HepG2 (cell line): ENCODE results near the gene CHKA. TPM values are rescaled to one million over a fixed set of nuclear protein-coding genes. Genes with fewer than 3 reads are reported as not detected.

ENCODE experiments used
- ATF7-NPFF ChIP-seq: sonication (generic); formaldehyde crosslinking; IDR thresholded peaks from 2 replicates; pipeline ENCODE4 v1.8.1; 2023; ENCODE audit warnings: mild to moderate bottlenecking, low read depth, missing genetic modification reagents, moderate library complexity
- BCL6 ChIP-seq: IDR thresholded peaks from 2 replicates; pipeline ENCODE4 v1.6.1; 2016; ENCODE audit warnings: missing genetic modification reagents, missing compliant biosample characterization
- ESRRA ChIP-seq: sonication (generic); formaldehyde crosslinking; IDR thresholded peaks from 2 replicates; pipeline ENCODE4 v1.5.1; 2020; ENCODE audit warnings: mild to moderate bottlenecking, low read depth, missing genetic modification reagents
- HNF4A ChIP-seq: sonication (generic); formaldehyde crosslinking; IDR thresholded peaks from 2 replicates; pipeline ENCODE4 v1.4.0; 2020; ENCODE audit warnings: missing genetic modification reagents
- HNRNPL ChIP-seq: fragments of 200-400 bp; formaldehyde crosslinking; IDR thresholded peaks from 2 replicates; pipeline ENCODE4 v1.6.1; 2017; ENCODE audit warnings: mild to moderate bottlenecking, low read depth, low read length
- MAX ChIP-seq: IDR thresholded peaks from 2 replicates; pipeline ENCODE4 v1.6.1; 2012; ENCODE audit warnings: inconsistent platforms
- MYC ChIP-seq: sonication (generic); formaldehyde crosslinking; IDR thresholded peaks from 2 replicates; pipeline ENCODE4 v1.9.0; 2021; ENCODE audit warnings: missing genetic modification reagents, borderline replicate concordance
- PHF20 ChIP-seq: sonication (generic); formaldehyde crosslinking; IDR thresholded peaks from 2 replicates; pipeline ENCODE4 v1.5.0; 2020; ENCODE audit warnings: mild to moderate bottlenecking, missing genetic modification reagents
- PITX1 ChIP-seq: sonication (generic); formaldehyde crosslinking; IDR thresholded peaks from 2 replicates; pipeline ENCODE4 v1.5.1; 2020; ENCODE audit warnings: mild to moderate bottlenecking, missing genetic modification reagents
- POGK ChIP-seq: sonication (generic); formaldehyde crosslinking; conservative IDR thresholded peaks from 2 replicates; pipeline ENCODE4 v1.8.0; 2022; ENCODE audit warnings: mild to moderate bottlenecking, moderate library complexity, missing genetic modification reagents
- RAD21 ChIP-seq: fragments of 450-650 bp; formaldehyde crosslinking; IDR thresholded peaks from 2 replicates; pipeline ENCODE4 v1.5.0; 2020; ENCODE audit warnings: mild to moderate bottlenecking
- SCMH1 ChIP-seq: sonication (generic); formaldehyde crosslinking; IDR thresholded peaks from 2 replicates; pipeline ENCODE4 v1.9.0; 2021; ENCODE audit warnings: missing genetic modification reagents, mild to moderate bottlenecking, borderline replicate concordance
- ZBTB7B ChIP-seq: sonication (generic); formaldehyde crosslinking; IDR thresholded peaks from 2 replicates; pipeline ENCODE4 v1.4.0; 2020; ENCODE audit warnings: missing genetic modification reagents
- ZNF281 ChIP-seq: sonication (generic); formaldehyde crosslinking; IDR thresholded peaks from 2 replicates; pipeline ENCODE4 v1.4.0; 2020; ENCODE audit warnings: missing genetic modification reagents, borderline replicate concordance
- ZNF503 ChIP-seq: sonication (generic); formaldehyde crosslinking; IDR thresholded peaks from 2 replicates; pipeline ENCODE4 v1.4.0; 2020; ENCODE audit warnings: missing genetic modification reagents
- polyA plus RNA-seq, 8 experiments: library from polyadenylated mRNA; depleted of rRNA in 3 of 8; stranded (reverse) in 7 of 8; unstranded in 1 of 8; fragments of >200 nt; fragmentation: Illumina TruSeq in 4 of 8; extraction: Trizol in 4 of 8; gene quantifications; 2 replicates each; pipeline versions ENCODE4 v1.2.1 to v1.2.3, GENCODE V29; 2011 to 2016; ENCODE audit warnings: low read depth in 4 of 8, missing spikeins in 1 of 8, mixed read lengths in 1 of 8; ENCODE audit not compliant: insufficient read depth in 1 of 8
- total RNA-seq, 5 experiments: library from RNA; depleted of rRNA; stranded (reverse); fragments of >200 nt; fragmentation: Illumina TruSeq; extraction: Trizol; gene quantifications; 2 replicates each; pipeline ENCODE4 v1.2.3, GENCODE V29; 2016; ENCODE audit warnings: low read depth in 1 of 5
- TF ChIP-seq, protein P1 (sequence below): sonication (generic); formaldehyde crosslinking; IDR thresholded peaks from 2 replicates; pipeline ENCODE4 v1.9.0; 2022; ENCODE audit warnings: low read depth, missing genetic modification reagents

Gene CHKA
- total and polyA plus RNA-seq, 2 of the 13 experiments (the other 11 are each of a cell fraction or from before 2014, with no cell fraction given) = 71.6 to 92.7 TPM

DNA sequence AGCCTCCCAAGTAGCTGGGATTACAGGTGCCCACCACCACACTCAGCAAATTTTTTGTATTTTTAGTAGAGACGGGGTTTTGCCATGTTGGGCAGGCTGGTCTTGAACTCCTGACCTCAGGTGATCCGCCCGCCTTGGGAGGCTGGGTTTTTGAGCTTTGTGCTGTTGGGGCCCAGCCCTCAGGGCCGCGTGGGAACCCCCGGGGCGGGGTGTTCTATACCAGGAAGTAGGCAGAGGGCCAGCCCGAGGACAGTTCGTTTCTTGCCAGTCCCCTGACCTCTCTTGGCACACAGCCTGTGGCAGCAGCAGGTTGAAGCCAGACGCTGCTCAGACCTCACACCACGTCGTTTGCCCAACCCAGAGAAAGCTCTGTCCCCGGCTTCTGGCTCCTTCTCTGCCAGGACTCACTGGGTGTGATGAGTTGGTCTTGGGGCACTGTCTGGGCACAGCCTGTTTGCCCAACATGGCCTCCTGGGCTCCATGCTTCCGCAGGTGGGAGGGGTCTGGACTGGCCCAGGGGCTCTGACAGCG is 24.9 kb upstream of the CHKA start (continued):
- no peak for TF ChIP-seq SCMH1 (CRISPR knock-in tag)
- 0 out of 2 replicates have a peak, but pooled peaks have one; percentile 38 for TF ChIP-seq POGK (CRISPR knock-in tag)
- peak; percentile 37; the same call in 1 of the 2 replicates for TF ChIP-seq BCL6 (CRISPR knock-in tag)
- no peak for TF ChIP-seq PHF20 (CRISPR knock-in tag)
- peak; percentile 21; the same call in 1 of the 2 replicates for TF ChIP-seq RAD21 (CRISPR knock-in tag)
- no peak for TF ChIP-seq ESRRA (CRISPR knock-in tag)
- peak; percentile 54; the same call in 1 of the 2 replicates for TF ChIP-seq ZNF503 (CRISPR knock-in tag)
- TF ChIP-seq, protein P1, sequence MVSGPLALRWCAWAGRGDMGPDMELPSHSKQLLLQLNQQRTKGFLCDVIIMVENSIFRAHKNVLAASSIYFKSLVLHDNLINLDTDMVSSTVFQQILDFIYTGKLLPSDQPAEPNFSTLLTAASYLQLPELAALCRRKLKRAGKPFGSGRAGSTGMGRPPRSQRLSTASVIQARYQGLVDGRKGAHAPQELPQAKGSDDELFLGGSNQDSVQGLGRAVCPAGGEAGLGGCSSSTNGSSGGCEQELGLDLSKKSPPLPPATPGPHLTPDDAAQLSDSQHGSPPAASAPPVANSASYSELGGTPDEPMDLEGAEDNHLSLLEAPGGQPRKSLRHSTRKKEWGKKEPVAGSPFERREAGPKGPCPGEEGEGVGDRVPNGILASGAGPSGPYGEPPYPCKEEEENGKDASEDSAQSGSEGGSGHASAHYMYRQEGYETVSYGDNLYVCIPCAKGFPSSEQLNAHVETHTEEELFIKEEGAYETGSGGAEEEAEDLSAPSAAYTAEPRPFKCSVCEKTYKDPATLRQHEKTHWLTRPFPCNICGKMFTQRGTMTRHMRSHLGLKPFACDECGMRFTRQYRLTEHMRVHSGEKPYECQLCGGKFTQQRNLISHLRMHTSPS (CRISPR knock-in tag) = peak; percentile 98
- TF ChIP-seq MAX = peak; percentile 35
- TF ChIP-seq HNRNPL = peak; percentile 100
- no peak for TF ChIP-seq PITX1 (CRISPR knock-in tag)
- TF ChIP-seq ZNF281 (CRISPR knock-in tag) = no peak; the same call in 1 of the 2 replicates
- peak; percentile 65 for TF ChIP-seq HNF4A (CRISPR knock-in tag)
- 0 out of 2 replicates have a peak, but pooled peaks have one; percentile 55 for TF ChIP-seq ATF7-NPFF
- TF ChIP-seq MYC = 0 out of 2 replicates have a peak, but pooled peaks have one; percentile 51
- TF ChIP-seq ZBTB7B (CRISPR knock-in tag) = no peak
